Measurements from ENCODE around the gene SPTBN4.

SPTBN4 gene

GRCh38 chr19:40549007-40549708, 82.4 kb downstream of the SPTBN4 start:
- Histone ChIP-seq H3K27ac (no peak overlapping the region), H3K36me3 (no peaks in the 10 kb centered on the region), H3K4me3 (ENCODE audit: low read depth in 1 of 2, low read length in 1 of 2) (no peak overlapping the region), H3K9me3 (no peaks in the 10 kb centered on the region), H3K4me1 (ENCODE audit: control insufficient read depth in 1 of 2, insufficient read depth in 1 of 2, low read depth in 1 of 2, low read length in 1 of 2) (no peaks in the 10 kb centered on the region), H3K27me3 (peaks cover 90% of the 10 kb centered on the region)
- peak; percentile 13 for TF ChIP-seq CTCF (IDR thresholded peaks at IDR 0.05)

- TF ChIP-seq CTCF (IDR thresholded peaks at IDR 0.05): no peak
- Histone ChIP-seq H3K27me3 (peaks cover 97% of the 10 kb centered on the region), H3K36me3 (no peaks in the 10 kb centered on the region), H3K27ac (no peak overlapping the region), H3K4me3 (ENCODE audit: low read depth in 1 of 2, low read length in 1 of 2) (no peak overlapping the region), H3K4me1 (ENCODE audit: control insufficient read depth in 1 of 2, insufficient read depth in 1 of 2, low read depth in 1 of 2, low read length in 1 of 2) (no peaks in the 10 kb centered on the region), H3K9me3 (no peaks in the 10 kb centered on the region)
Observed at GRCh38 chr19:40550951-40551350, 84.2 kb downstream of the SPTBN4 start.

GRCh38 chr19:40552848-40553247, 86.0 kb downstream of the SPTBN4 start:
- Histone ChIP-seq H3K9me3 (no peaks in the 10 kb centered on the region), H3K27ac (no peak overlapping the region), H3K27me3 (peaks cover 94% of the 10 kb centered on the region), H3K4me3 (ENCODE audit: low read depth in 1 of 2, low read length in 1 of 2) (no peak overlapping the region), H3K36me3 (no peaks in the 10 kb centered on the region), H3K4me1 (ENCODE audit: control insufficient read depth in 1 of 2, insufficient read depth in 1 of 2, low read depth in 1 of 2, low read length in 1 of 2) (no peaks in the 10 kb centered on the region)
- TF ChIP-seq CTCF (IDR thresholded peaks at IDR 0.05): no peak

- no peak for TF ChIP-seq CTCF (IDR thresholded peaks at IDR 0.05)
- H3K36me3 ChIP-seq: no peaks in the 10 kb centered on the region
- H3K4me1 ChIP-seq (ENCODE audit: control insufficient read depth in 1 of 2, insufficient read depth in 1 of 2, low read depth in 1 of 2, low read length in 1 of 2): no peaks in the 10 kb centered on the region
- no peak overlapping the region for H3K4me3 ChIP-seq (ENCODE audit: low read depth in 1 of 2, low read length in 1 of 2)
- no peaks in the 10 kb centered on the region for H3K9me3 ChIP-seq
- peaks cover 81% of the 10 kb centered on the region for H3K27me3 ChIP-seq
- no peak overlapping the region for H3K27ac ChIP-seq
Observed at GRCh38 chr19:40553885-40554857, 87.4 kb downstream of the SPTBN4 start.

GRCh38 chr19:40555978-40556689, 89.3 kb downstream of the SPTBN4 start:
- no peak for TF ChIP-seq CTCF (IDR thresholded peaks at IDR 0.05)
- Histone ChIP-seq H3K27ac (no peak overlapping the region), H3K9me3 (no peaks in the 10 kb centered on the region), H3K4me1 (ENCODE audit: control insufficient read depth in 1 of 2, insufficient read depth in 1 of 2, low read depth in 1 of 2, low read length in 1 of 2) (no peaks in the 10 kb centered on the region), H3K36me3 (no peaks in the 10 kb centered on the region), H3K4me3 (ENCODE audit: low read depth in 1 of 2, low read length in 1 of 2) (no peak overlapping the region), H3K27me3 (peaks cover 80% of the 10 kb centered on the region)

All from neutrophil (primary cell).